Fibroblast of lung (primary cell): Measurements from ENCODE around the gene AMY1B.
"Not testable (repeated sequence)": the region's sequence is repeated elsewhere in the genome, so short reads cannot be mapped to it uniquely, and the experiment has no call there.

Experiments used
- CTCF ChIP-seq, 2 donors: IDR thresholded peaks in 1 of 2; conservative IDR thresholded peaks in 1 of 2; 1 replicate in 1 of 2; 2 replicates in 1 of 2; pipeline ENCODE4 v1.5.1; 2011 to 2012; ENCODE audit warnings: low read length in 2 of 2, control low read depth in 1 of 2, inconsistent platforms in 1 of 2, low read depth in 1 of 2, mild to moderate bottlenecking in 1 of 2
- EZH2 ChIP-seq: IDR thresholded peaks from 2 replicates; pipeline ENCODE4 v1.5.1; 2012; ENCODE audit warnings: low read length, control low read depth, mild to moderate bottlenecking; ENCODE audit errors: missing control alignments

- TF ChIP-seq CTCF (conservative IDR thresholded peaks at IDR 0.05 in 1 of 2, IDR thresholded peaks at IDR 0.05 in 1 of 2; ENCODE audit: low read depth in 1 of 2, low read length in 2 of 2); EZH2: not testable (repeated sequence)
Measured at GRCh38 chr1:103654133-103654532, 41.9 kb downstream of the AMY1B start.
